Erythroblast (primary cell): ENCODE measurements around the gene CCDC38.

Source experiments
- GATA1 ChIP-seq: IDR thresholded peaks from 2 replicates; pipeline ENCODE4 v1.6.1; 2011; ENCODE audit warnings: low read depth, mild to moderate bottlenecking, control low read depth, low read length, moderate library complexity
- POLR2A ChIP-seq: IDR thresholded peaks from 2 replicates; pipeline ENCODE4 v1.6.1; 2011; ENCODE audit warnings: mild to moderate bottlenecking, low read length

GRCh38 chr12:95966287-95966870 is 24.0 kb upstream of the CCDC38 start:
- no peak for TF ChIP-seq POLR2A
- no peak for TF ChIP-seq GATA1
